Gastrocnemius medialis (tissue), 4 donors: Measurements from ENCODE around the gene DCDC2C. TPM values are rescaled to one million over a fixed set of nuclear protein-coding genes. Genes with fewer than 3 reads are reported as not detected.

Experiments used
- ATAC-seq, 2 donors: fragments of 150-250 bp; one replicate each; pipeline ENCODE4 v1.9.1; 2016
- DNase-seq, 2 donors: peaks; one replicate each; pipeline ENCODE4 v3.0.0-alpha.2; 2019
- H3K27ac ChIP-seq, 4 donors: fragments of 200-600 bp; sonication (generic); 1 replicate in 1 of 4; 2 replicates in 3 of 4; pipeline ENCODE4 v1.5.1; 2016 to 2018; ENCODE audit warnings: mild to moderate bottlenecking in 2 of 4, moderate library complexity in 1 of 4
- H3K27me3 ChIP-seq, 3 donors: fragments of 200-600 bp; sonication (generic) in 2 of 3; 1 replicate in 1 of 3; 2 replicates in 2 of 3; pipeline versions ENCODE4 v1.5.1 to v1.6.0; 2016 to 2019; ENCODE audit warnings: mild to moderate bottlenecking in 1 of 3, moderate library complexity in 1 of 3
- H3K36me3 ChIP-seq, 2 donors: fragments of 200-600 bp; sonication (generic) in 1 of 2; one replicate each; pipeline ENCODE4 v1.5.1; 2017 to 2018
- H3K4me1 ChIP-seq, 2 donors: fragments of 200-600 bp; sonication (generic) in 1 of 2; one replicate each; pipeline ENCODE4 v1.5.1; 2016 to 2017; ENCODE audit warnings: mild to moderate bottlenecking in 2 of 2
- H3K4me3 ChIP-seq, 4 donors: fragments of 200-600 bp; sonication (generic) in 3 of 4; 1 replicate in 1 of 4; 2 replicates in 3 of 4; pipeline ENCODE4 v1.5.1; 2016 to 2019; ENCODE audit warnings: mild to moderate bottlenecking in 2 of 4
- H3K9me3 ChIP-seq, 3 donors: fragments of 200-600 bp; sonication (generic) in 2 of 3; 1 replicate in 1 of 3; 2 replicates in 2 of 3; pipeline ENCODE4 v1.5.1; 2016 to 2019
- POLR2A ChIP-seq, 2 donors: fragments of 450-650 bp; IDR thresholded peaks; one replicate each; pipeline ENCODE4 v1.6.1; 2017; ENCODE audit warnings: antibody characterized with exemption in 2 of 2, mild to moderate bottlenecking in 2 of 2, moderate library complexity in 2 of 2
- in situ Hi-C, 4 donors: fragments of 200-750 bp; cut with MboI; loops; one replicate each; pipeline versions ENCODE4 v1.15.0 to v1.8.0; 2017; ENCODE audit warnings: low sequenced_read_pairs in 4 of 4
- intact Hi-C: fragments of 100-400 bp; cut with DNase I; formaldehyde crosslinking; loops from one replicate; pipeline ENCODE4 v1.15.1; 2023; ENCODE audit warnings: low total_unique reads
- total RNA-seq, 4 donors: library from RNA; depleted of rRNA; stranded (reverse); fragments of >200 nt; gene quantifications; one replicate each; pipeline versions ENCODE4 v1.1.0 to v1.2.3, GENCODE V29; 2016
- TF ChIP-seq, protein P1 (sequence below), 5 experiments: fragments of 450-650 bp in 3 of 5; fragments of 200-600 bp in 2 of 5; sonication (generic) in 2 of 5; IDR thresholded peaks in 4 of 5; conservative IDR thresholded peaks in 1 of 5; 1 replicate in 4 of 5; 2 replicates in 1 of 5; pipeline ENCODE4 v1.5.1; 2016 to 2019; ENCODE audit warnings: antibody characterized with exemption in 5 of 5, mild to moderate bottlenecking in 3 of 5, moderate library complexity in 3 of 5

DCDC2C gene
- total RNA-seq, 4 donors from 2014 or later: not detected

DNA sequence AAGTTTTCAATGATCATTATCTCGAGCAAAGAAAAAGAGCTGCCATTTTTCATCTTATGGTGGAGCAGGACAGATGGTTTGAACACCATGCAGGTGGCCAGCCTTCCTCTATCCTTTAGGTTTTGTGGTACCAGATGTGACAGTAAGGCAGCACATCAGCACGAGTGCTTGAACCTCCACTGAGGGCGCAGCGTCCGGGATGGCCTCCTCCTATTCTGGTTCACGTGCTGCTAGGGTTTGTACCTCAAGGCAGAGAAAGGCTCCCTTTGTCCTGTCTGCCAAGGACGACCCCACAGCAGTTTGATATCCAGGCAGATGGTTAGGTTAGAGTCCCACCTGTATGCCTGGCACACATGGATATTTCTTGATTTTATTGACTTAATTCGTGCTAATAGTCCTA, 50.2 kb downstream of the DCDC2C start:
- in situ Hi-C loops (no loop called here), intact Hi-C loops (no loop called here)
- ATAC-seq (no peak), DNase-seq (no peak)
- no peaks in the 10 kb centered on the region for H3K9me3 ChIP-seq
- H3K27me3 ChIP-seq: peaks cover 0 to 2% (median 0%) of the 10 kb centered on the region in 3 donors
- TF ChIP-seq, protein P1, sequence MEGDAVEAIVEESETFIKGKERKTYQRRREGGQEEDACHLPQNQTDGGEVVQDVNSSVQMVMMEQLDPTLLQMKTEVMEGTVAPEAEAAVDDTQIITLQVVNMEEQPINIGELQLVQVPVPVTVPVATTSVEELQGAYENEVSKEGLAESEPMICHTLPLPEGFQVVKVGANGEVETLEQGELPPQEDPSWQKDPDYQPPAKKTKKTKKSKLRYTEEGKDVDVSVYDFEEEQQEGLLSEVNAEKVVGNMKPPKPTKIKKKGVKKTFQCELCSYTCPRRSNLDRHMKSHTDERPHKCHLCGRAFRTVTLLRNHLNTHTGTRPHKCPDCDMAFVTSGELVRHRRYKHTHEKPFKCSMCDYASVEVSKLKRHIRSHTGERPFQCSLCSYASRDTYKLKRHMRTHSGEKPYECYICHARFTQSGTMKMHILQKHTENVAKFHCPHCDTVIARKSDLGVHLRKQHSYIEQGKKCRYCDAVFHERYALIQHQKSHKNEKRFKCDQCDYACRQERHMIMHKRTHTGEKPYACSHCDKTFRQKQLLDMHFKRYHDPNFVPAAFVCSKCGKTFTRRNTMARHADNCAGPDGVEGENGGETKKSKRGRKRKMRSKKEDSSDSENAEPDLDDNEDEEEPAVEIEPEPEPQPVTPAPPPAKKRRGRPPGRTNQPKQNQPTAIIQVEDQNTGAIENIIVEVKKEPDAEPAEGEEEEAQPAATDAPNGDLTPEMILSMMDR (IDR thresholded peaks at IDR 0.05 in 4 of 5, conservative IDR thresholded peaks at IDR 0.05 in 1 of 5): no peak
- no peak for TF ChIP-seq POLR2A (IDR thresholded peaks at IDR 0.05)
- no peaks in the 10 kb centered on the region for H3K36me3 ChIP-seq
- H3K27ac ChIP-seq: no peak overlapping the region
- H3K4me1 ChIP-seq: no peaks in the 10 kb centered on the region
- no peak overlapping the region for H3K4me3 ChIP-seq

DNA sequence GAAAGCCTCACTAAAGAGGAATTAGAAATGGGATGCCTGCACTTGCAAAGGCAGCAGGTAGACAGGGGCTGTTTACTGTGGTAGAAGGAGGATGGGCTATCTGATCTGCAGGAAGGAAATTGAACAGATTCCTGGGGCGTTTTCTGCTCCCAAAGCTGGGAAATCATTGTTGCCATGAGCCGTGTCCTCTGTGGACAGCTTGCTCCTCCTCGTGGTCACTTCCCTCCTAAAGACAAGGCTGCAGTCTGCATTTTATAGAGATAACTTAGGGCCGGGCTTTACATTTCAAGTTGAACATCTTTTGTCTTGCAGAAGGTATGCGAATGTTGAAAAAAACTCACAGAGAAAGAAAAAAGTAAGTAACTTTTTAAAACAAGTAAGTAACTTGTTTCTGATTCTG, 50.9 kb downstream of the DCDC2C start:
- H3K4me1 ChIP-seq: no peaks in the 10 kb centered on the region
- H3K9me3 ChIP-seq: no peaks in the 10 kb centered on the region
- no peak for ATAC-seq
- intact Hi-C loops: no loop called here
- DNase-seq: no peak
- peaks cover 0 to 2% (median 0%) of the 10 kb centered on the region in 3 donors for H3K27me3 ChIP-seq
- in situ Hi-C loops: no loop called here
- H3K27ac ChIP-seq: no peak overlapping the region
- H3K4me3 ChIP-seq: no peak overlapping the region
- H3K36me3 ChIP-seq: no peaks in the 10 kb centered on the region
- TF ChIP-seq POLR2A (IDR thresholded peaks at IDR 0.05): no peak
- TF ChIP-seq, protein P1 (IDR thresholded peaks at IDR 0.05 in 4 of 5, conservative IDR thresholded peaks at IDR 0.05 in 1 of 5): no peak

DNA sequence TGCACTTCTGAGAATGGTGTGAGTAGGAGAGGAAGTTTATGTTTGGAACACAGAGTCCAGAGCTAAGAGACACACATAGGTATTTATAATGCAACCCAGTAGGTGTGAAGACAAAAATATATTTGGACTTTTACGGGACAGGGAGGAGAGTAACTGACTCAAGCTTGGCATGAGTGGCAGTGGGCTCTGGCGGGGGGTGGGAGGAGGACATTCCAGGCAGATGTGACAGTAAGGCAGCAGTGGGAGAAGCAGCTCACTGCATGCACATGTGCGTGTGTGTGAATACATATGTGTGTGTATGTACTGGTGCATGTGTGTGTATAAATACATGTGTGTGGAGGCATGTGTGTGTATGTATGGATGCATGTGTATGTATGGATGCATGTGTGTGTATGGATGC, 51.4 kb downstream of the DCDC2C start:
- DNase-seq (no peak), ATAC-seq (no peak)
- Histone ChIP-seq H3K36me3 (no peaks in the 10 kb centered on the region), H3K27me3 (peaks cover 0 to 2% (median 0%) of the 10 kb centered on the region in 3 donors), H3K27ac (no peak overlapping the region), H3K4me3 (no peak overlapping the region), H3K4me1 (no peaks in the 10 kb centered on the region), H3K9me3 (no peaks in the 10 kb centered on the region)
- in situ Hi-C loops (no loop called here), intact Hi-C loops (no loop called here)
- no peak for TF ChIP-seq POLR2A (IDR thresholded peaks at IDR 0.05)
- TF ChIP-seq, protein P1 (IDR thresholded peaks at IDR 0.05 in 4 of 5, conservative IDR thresholded peaks at IDR 0.05 in 1 of 5): no peak

DNA sequence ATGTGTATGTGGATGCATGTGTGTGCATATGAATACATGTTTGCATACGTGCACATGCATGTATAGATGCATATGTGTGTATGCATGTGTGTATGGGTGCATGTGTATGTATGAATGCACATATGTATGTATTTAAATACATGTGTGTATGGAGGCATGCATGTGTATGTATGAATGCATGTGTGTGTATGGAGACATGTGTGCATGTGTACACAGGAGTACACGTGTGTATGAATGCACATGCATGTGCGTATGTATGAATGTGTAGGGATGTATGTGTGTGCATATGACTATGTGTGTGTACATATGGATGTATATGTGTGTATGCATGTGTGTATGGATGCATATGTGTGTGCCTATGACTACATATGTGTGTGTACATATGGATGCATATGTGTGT, 51.9 kb downstream of the DCDC2C start:
- no peak for ATAC-seq
- no peaks in the 10 kb centered on the region for H3K9me3 ChIP-seq
- H3K4me3 ChIP-seq: no peak overlapping the region
- DNase-seq: no peak
- intact Hi-C loops (no loop called here), in situ Hi-C loops (no loop called here)
- H3K4me1 ChIP-seq: no peaks in the 10 kb centered on the region
- H3K27me3 ChIP-seq: peaks cover 0 to 2% (median 0%) of the 10 kb centered on the region in 3 donors
- no peak overlapping the region for H3K27ac ChIP-seq
- no peak for TF ChIP-seq POLR2A (IDR thresholded peaks at IDR 0.05)
- TF ChIP-seq, protein P1 (IDR thresholded peaks at IDR 0.05 in 4 of 5, conservative IDR thresholded peaks at IDR 0.05 in 1 of 5): no peak
- H3K36me3 ChIP-seq: no peaks in the 10 kb centered on the region

DNA sequence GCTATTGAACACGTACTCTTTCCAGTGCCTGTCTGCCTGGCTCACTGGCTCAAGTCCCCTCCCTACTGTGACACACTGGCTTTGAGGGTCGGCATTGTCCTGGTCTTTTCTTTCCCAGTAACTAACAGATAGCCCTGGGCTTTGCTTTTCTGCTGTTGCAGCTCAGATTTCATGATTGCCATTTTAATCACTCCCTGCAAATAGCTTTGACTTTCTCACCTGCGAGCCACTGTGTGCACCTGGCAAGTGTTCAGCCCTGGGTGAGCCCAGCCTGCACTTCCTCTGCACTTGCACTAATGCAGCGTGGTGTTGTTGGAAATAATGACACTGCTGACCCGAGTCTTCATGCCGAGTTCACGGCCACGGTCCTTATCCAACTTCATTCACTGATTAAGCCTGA, 52.9 kb downstream of the DCDC2C start:
- Histone ChIP-seq H3K9me3 (no peaks in the 10 kb centered on the region), H3K4me3 (no peak overlapping the region), H3K27me3 (peaks cover 0 to 2% (median 0%) of the 10 kb centered on the region in 3 donors), H3K27ac (no peak overlapping the region), H3K36me3 (no peaks in the 10 kb centered on the region), H3K4me1 (no peaks in the 10 kb centered on the region)
- intact Hi-C loops: no loop called here
- ATAC-seq (no peak), DNase-seq (no peak)
- in situ Hi-C loops: no loop called here
- TF ChIP-seq POLR2A (IDR thresholded peaks at IDR 0.05): no peak
- TF ChIP-seq, protein P1 (IDR thresholded peaks at IDR 0.05 in 4 of 5, conservative IDR thresholded peaks at IDR 0.05 in 1 of 5): no peak
